GM18867 (cell line): ENCODE results near the gene NAMPT.

Experiments
- ATAC-seq: cut with Tn5 transposase; IDR thresholded peaks from one replicate; pipeline ENCODE4 v1.9.1; 2021; ENCODE audit warnings: mild to moderate bottlenecking, moderate library complexity; ENCODE audit not compliant: unreplicated experiment

NAMPT gene

GRCh38 chr7:106276513-106276912, 8.3 kb downstream of the NAMPT start:
- no peak for ATAC-seq

GRCh38 chr7:106273009-106273668, 11.6 kb downstream of the NAMPT start:
- ATAC-seq: peak; percentile 47

GRCh38 chr7:106270122-106270977, 14.4 kb downstream of the NAMPT start:
- no peak for ATAC-seq

GRCh38 chr7:106269254-106269961, 15.4 kb downstream of the NAMPT start:
- no peak for ATAC-seq

GRCh38 chr7:106265133-106265532, 19.6 kb downstream of the NAMPT start:
- ATAC-seq: no peak

GRCh38 chr7:106262221-106262881, 22.4 kb downstream of the NAMPT start:
- ATAC-seq: no peak

GRCh38 chr7:106260136-106260561, 24.6 kb downstream of the NAMPT start:
- ATAC-seq: peak; percentile 53

- ATAC-seq: no peak
These were observed 26.0 kb downstream of the NAMPT start for GRCh38 chr7:106258789-106259188.

GRCh38 chr7:106257752-106258151, 27.0 kb downstream of the NAMPT start:
- no peak for ATAC-seq

- no peak for ATAC-seq
These were observed 28.6 kb downstream of the NAMPT start for GRCh38 chr7:106256144-106256543.

- ATAC-seq: no peak
These were observed 29.5 kb downstream of the NAMPT start for GRCh38 chr7:106255246-106255645.

- no peak for ATAC-seq
These were observed 30.2 kb downstream of the NAMPT start for GRCh38 chr7:106254525-106255116.

GRCh38 chr7:106252568-106252967, 32.2 kb downstream of the NAMPT start:
- ATAC-seq: no peak

GRCh38 chr7:106249488-106249887, 35.3 kb downstream of the NAMPT start:
- no peak for ATAC-seq

GRCh38 chr7:106248600-106248999, 36.2 kb downstream of the NAMPT start:
- ATAC-seq: no peak

- ATAC-seq: no peak
These were observed 36.9 kb downstream of the NAMPT start for GRCh38 chr7:106247841-106248240.

GRCh38 chr7:106246902-106247711, 37.7 kb downstream of the NAMPT start:
- no peak for ATAC-seq

- no peak for ATAC-seq
These were observed 40.9 kb downstream of the NAMPT start for GRCh38 chr7:106243893-106244292.

- no peak for ATAC-seq
These were observed 45.4 kb downstream of the NAMPT start for GRCh38 chr7:106239406-106239805.

GRCh38 chr7:106238830-106239229, 46.0 kb downstream of the NAMPT start:
- ATAC-seq: no peak
